ENCODE data around the gene EXOC5. TPM values are rescaled to one million over a fixed set of nuclear protein-coding genes. Genes with fewer than 3 reads are reported as not detected.
"Not testable (repeated sequence)": the region's sequence is repeated elsewhere in the genome, so short reads cannot be mapped to it uniquely, and the experiment has no call there.

Gene EXOC5
- total RNA-seq, 1 donor from 2014 or later = 57.0 TPM

DNA sequence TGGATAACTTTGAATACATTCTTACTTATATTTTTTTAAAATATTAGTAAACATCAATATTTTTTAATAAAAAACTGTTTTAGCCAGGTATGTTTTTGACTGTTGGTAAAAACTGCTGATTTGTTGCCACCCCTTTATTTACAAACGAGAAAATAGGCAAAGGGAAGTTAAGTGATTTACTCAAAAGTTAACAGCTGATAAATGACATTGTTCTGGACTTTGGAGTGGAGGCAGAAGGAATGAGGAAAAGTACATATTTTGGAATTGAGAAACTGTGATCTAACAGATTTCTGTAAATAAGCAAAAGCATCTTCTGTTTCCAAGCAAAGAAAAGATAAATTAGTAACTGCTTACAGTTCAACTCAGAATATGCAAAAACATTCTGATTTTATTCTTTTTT is 4.5 kb upstream of the EXOC5 start:
- H3K4me3 ChIP-seq = no peak overlapping the region
- no peaks in the 10 kb centered on the region for H3K9me3 ChIP-seq (replicated peaks)
- intact Hi-C loops (cut with micrococcal nuclease) = no loop called here

DNA sequence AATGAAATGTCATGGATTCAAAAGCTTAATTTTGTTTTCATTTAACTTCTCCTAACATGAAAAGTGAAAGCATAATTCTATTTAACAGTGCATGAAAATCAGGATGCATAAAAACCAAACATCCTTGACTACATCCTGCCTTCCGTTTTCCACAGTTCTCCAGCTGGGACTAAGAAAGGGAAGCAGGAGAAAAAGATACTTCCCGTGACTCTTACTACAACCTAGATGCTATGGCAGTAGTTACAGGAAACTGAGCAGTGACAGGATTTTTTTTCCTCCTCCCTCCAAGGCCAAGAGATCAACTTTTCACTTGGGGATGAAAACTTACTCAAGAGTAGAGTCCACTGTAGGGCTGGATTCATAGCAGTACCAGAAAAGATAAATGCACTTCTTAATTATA is 2.6 kb downstream of the EXOC5 start:
- intact Hi-C loops (cut with micrococcal nuclease) = no loop called here

More for the DNA sequence above, 4.5 kb upstream of the EXOC5 start:
- Histone ChIP-seq H3K27ac (replicated peaks) (no peak overlapping the region), H3K4me1 (peaks cover 45% of the 10 kb centered on the region), H3K27me3 (ENCODE audit: low read depth) (no peaks in the 10 kb centered on the region), H3K36me3 (peaks cover 21% of the 10 kb centered on the region)
- DNase-seq = no peak
- TF ChIP-seq, protein P1, sequence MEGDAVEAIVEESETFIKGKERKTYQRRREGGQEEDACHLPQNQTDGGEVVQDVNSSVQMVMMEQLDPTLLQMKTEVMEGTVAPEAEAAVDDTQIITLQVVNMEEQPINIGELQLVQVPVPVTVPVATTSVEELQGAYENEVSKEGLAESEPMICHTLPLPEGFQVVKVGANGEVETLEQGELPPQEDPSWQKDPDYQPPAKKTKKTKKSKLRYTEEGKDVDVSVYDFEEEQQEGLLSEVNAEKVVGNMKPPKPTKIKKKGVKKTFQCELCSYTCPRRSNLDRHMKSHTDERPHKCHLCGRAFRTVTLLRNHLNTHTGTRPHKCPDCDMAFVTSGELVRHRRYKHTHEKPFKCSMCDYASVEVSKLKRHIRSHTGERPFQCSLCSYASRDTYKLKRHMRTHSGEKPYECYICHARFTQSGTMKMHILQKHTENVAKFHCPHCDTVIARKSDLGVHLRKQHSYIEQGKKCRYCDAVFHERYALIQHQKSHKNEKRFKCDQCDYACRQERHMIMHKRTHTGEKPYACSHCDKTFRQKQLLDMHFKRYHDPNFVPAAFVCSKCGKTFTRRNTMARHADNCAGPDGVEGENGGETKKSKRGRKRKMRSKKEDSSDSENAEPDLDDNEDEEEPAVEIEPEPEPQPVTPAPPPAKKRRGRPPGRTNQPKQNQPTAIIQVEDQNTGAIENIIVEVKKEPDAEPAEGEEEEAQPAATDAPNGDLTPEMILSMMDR (IDR thresholded peaks at IDR 0.05; ENCODE audit: borderline replicate concordance) = no peak

DNA sequence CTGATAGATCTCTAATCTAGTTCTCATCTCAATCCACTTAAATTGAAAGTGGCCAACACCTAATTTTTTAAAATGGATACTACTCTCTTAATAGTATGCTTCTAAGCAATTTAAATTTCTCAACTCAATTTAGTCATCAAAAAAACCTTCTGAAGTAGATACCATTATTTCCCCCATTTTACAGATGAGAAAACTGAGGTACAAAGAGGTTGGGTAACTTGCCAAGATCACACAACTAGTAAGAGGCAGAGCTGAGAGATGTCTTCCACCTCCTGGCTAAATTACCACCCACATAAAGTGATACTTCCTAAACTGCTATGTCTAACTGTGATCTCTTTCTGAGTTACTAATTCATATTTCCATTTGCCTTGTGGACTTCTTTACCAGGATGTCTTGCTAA is 6.6 kb downstream of the EXOC5 start:
- DNase-seq = no peak
- Histone ChIP-seq H3K4me1 (peaks cover 40% of the 10 kb centered on the region), H3K4me3 (no peak overlapping the region), H3K27ac (replicated peaks) (no peak overlapping the region), H3K36me3 (no peaks in the 10 kb centered on the region), H3K9me3 (replicated peaks) (peaks cover 5% of the 10 kb centered on the region), H3K27me3 (ENCODE audit: low read depth) (no peaks in the 10 kb centered on the region)
- TF ChIP-seq, protein P1 (IDR thresholded peaks at IDR 0.05; ENCODE audit: borderline replicate concordance) = no peak
- intact Hi-C loops (cut with micrococcal nuclease) = no loop called here

More for the DNA sequence above, 2.6 kb downstream of the EXOC5 start:
- H3K27me3 ChIP-seq (ENCODE audit: low read depth) = no peaks in the 10 kb centered on the region
- peak overlapping the region; percentile 51 for H3K27ac ChIP-seq (replicated peaks)
- peaks cover 76% of the 10 kb centered on the region for H3K4me1 ChIP-seq
- no peak overlapping the region for H3K4me3 ChIP-seq
- no peaks in the 10 kb centered on the region for H3K36me3 ChIP-seq
- no peak for DNase-seq
- H3K9me3 ChIP-seq (replicated peaks) = no peaks in the 10 kb centered on the region
- TF ChIP-seq, protein P1 (IDR thresholded peaks at IDR 0.05; ENCODE audit: borderline replicate concordance) = no peak

DNA sequence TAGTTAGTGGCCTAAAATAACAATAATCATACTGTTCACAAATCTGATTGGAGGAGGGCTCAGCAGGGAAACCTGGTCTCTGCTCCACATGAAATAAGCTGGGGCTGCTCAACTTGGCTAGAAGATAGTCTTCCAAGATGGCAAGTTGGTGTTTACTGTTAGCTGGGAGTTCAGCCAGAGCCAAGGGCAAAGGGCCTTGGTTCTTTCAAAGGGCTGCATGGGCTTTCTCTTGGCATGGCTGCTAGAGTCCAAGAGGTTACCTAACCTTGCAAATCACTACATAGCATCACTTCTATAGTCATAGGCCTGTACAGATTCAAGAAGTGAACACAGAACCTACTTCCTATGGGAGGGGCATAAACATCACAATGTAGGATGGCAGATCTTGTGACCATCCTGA is 7.1 kb downstream of the EXOC5 start:
- intact Hi-C loops (cut with micrococcal nuclease) = no loop called here
- H3K4me3 ChIP-seq = no peak overlapping the region
- H3K9me3 ChIP-seq (replicated peaks) = peaks cover 5% of the 10 kb centered on the region
- DNase-seq = no peak
- no peaks in the 10 kb centered on the region for H3K27me3 ChIP-seq (ENCODE audit: low read depth)
- peaks cover 35% of the 10 kb centered on the region for H3K4me1 ChIP-seq
- TF ChIP-seq, protein P1 (IDR thresholded peaks at IDR 0.05; ENCODE audit: borderline replicate concordance) = no peak
- H3K36me3 ChIP-seq = no peaks in the 10 kb centered on the region
- H3K27ac ChIP-seq (replicated peaks) = no peak overlapping the region

DNA sequence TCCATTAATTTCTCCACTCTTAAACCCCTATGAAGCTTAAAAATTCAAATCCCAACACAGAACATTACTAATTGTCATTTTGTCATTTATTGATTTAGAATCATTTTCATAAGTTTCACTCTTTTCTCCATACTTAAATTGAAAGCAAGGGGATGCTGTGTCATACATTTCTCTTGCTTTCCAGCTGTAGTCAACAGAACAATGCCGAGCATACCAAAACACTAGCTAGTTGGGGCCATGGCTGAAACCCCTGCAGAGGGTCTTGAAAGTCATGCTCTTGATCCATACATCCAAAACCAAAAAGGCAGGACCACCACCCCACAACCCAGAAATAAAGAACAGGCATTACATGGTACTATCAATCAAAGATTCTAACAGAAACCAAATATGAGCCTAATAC is 9.0 kb downstream of the EXOC5 start:
- TF ChIP-seq, protein P1 (IDR thresholded peaks at IDR 0.05; ENCODE audit: borderline replicate concordance) = no peak
- peaks cover 20% of the 10 kb centered on the region for H3K4me1 ChIP-seq
- intact Hi-C loops (cut with micrococcal nuclease) = no loop called here

DNA sequence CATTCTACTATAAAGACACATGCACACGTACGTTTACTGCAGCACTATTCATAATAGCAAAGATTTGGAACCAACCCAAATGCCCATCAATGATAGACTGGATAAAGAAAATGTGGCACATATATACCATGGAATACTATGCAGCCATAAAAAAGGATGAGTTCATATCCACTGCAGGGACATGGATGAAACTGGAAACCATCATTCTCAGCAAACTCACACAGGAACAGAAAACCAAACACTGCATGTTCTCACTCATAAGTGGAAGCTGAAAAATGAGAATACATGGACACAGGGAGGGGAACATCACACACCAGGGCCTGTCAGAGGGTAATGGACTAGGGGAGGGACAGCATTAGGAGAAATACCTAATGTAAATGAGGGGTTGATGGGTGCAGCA is 10.5 kb downstream of the EXOC5 start:
- H3K4me3 ChIP-seq; H3K9me3 ChIP-seq (replicated peaks); H3K27me3 ChIP-seq (ENCODE audit: low read depth); intact Hi-C loops (cut with micrococcal nuclease); DNase-seq; H3K36me3 ChIP-seq; H3K27ac ChIP-seq (replicated peaks): not testable (repeated sequence)
- peaks cover 14% of the 10 kb centered on the region for H3K4me1 ChIP-seq

More for the DNA sequence above, 9.0 kb downstream of the EXOC5 start:
- Histone ChIP-seq H3K36me3 (no peaks in the 10 kb centered on the region), H3K9me3 (replicated peaks) (peaks cover 5% of the 10 kb centered on the region), H3K4me3 (no peak overlapping the region), H3K27ac (replicated peaks) (no peak overlapping the region), H3K27me3 (ENCODE audit: low read depth) (no peaks in the 10 kb centered on the region)
- DNase-seq = no peak

Data from left ventricle myocardium inferior (tissue), 1 donor.